ENCODE results near the gene DCC.

- no peak for TF ChIP-seq CTCF (IDR thresholded peaks at IDR 0.05)
- TF ChIP-seq POLR2A (IDR thresholded peaks at IDR 0.05) = no peak
Observed at GRCh38 chr18:52451256-52451655, 111.3 kb downstream of the DCC start.

Data from testis (tissue), 2 donors.